ENCODE measurements around the gene OXCT1.
A peak's percentile ranks its signal among the peaks of the same experiment; 100 is the strongest.

DNA sequence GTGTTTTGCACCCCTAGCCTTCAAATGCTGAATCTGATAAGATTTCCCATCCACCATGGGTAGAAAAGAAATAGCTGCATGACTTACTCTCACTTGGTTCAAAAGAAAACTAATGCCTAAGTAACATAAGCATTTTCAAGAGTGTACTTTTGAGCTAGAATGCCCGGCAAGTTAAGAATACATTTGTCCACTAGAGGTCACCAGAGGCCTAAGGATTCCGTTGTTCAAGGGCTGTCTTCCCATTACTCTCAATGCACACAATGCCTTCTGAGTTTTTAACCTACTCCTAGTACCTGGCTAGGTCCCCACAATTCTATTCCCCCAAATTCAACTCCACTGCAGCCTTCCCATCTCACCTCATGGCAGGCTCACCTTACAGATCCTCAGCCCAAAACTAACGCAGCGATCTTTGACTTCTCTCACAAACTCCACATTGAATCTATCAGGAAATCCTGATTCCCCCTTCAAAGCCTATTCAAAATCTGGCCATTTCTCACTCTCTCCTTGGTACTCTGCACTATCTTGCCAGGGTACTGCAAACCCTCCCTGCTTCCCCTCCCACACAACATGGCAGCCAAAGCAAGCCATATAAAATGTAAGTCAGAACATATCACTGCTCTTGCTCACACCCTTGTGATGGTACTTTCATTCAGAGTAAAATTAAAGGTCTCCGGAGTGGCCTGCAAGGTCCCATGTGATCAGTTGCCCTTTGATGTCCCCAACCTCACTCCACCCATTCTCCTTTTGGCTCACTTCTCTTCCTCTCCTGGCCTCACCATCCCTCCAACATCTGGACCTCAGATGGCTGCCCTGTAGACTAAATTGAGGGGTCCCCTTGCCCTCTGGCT is 13.4 kb downstream of the OXCT1 start:
- TF ChIP-seq, protein P1, sequence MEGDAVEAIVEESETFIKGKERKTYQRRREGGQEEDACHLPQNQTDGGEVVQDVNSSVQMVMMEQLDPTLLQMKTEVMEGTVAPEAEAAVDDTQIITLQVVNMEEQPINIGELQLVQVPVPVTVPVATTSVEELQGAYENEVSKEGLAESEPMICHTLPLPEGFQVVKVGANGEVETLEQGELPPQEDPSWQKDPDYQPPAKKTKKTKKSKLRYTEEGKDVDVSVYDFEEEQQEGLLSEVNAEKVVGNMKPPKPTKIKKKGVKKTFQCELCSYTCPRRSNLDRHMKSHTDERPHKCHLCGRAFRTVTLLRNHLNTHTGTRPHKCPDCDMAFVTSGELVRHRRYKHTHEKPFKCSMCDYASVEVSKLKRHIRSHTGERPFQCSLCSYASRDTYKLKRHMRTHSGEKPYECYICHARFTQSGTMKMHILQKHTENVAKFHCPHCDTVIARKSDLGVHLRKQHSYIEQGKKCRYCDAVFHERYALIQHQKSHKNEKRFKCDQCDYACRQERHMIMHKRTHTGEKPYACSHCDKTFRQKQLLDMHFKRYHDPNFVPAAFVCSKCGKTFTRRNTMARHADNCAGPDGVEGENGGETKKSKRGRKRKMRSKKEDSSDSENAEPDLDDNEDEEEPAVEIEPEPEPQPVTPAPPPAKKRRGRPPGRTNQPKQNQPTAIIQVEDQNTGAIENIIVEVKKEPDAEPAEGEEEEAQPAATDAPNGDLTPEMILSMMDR (IDR thresholded peaks at IDR 0.05; ENCODE audit: poor library complexity): peak; percentile 80
- TF ChIP-seq EZH2phosphoT487 (IDR thresholded peaks at IDR 0.05; ENCODE audit: low read depth, severe bottlenecking, unreplicated experiment) (no peak), EZH2 (IDR thresholded peaks at IDR 0.05; ENCODE audit: borderline replicate concordance) (no peak)
